Transverse colon (tissue), 4 donors: ENCODE data around the gene SMCO4. TPM values are rescaled to one million over a fixed set of nuclear protein-coding genes. Genes with fewer than 3 reads are reported as not detected.

ENCODE experiments used
- DNase-seq: peaks from one replicate; pipeline ENCODE4 v3.0.0-alpha.2; 2019
- H3K27ac ChIP-seq, 4 donors: fragments of 200-600 bp; sonication (generic); 2 replicates each; pipeline ENCODE4 v1.5.1; 2016 to 2018; ENCODE audit warnings: inconsistent platforms in 4 of 4
- H3K27me3 ChIP-seq: fragments of 200-600 bp; sonication (generic); 2 replicates; pipeline ENCODE4 v1.5.1; 2017; ENCODE audit warnings: inconsistent platforms
- H3K36me3 ChIP-seq, 4 donors: fragments of 200-600 bp; sonication (generic); 2 replicates each; pipeline ENCODE4 v1.5.1; 2017 to 2019; ENCODE audit warnings: inconsistent platforms in 4 of 4
- H3K4me1 ChIP-seq, 4 donors: fragments of 200-600 bp; sonication (generic); 2 replicates each; pipeline ENCODE4 v1.5.1; 2017 to 2020; ENCODE audit warnings: inconsistent platforms in 4 of 4
- H3K4me3 ChIP-seq, 4 donors: fragments of 200-600 bp; sonication (generic); 1 replicate in 1 of 4; 2 replicates in 3 of 4; pipeline versions ENCODE4 v1.5.1 to v1.6.1; 2017 to 2019; ENCODE audit warnings: inconsistent platforms in 4 of 4
- H3K9me3 ChIP-seq, 2 donors: fragments of 200-600 bp; sonication (generic); 2 replicates each; pipeline ENCODE4 v1.5.1; 2017 to 2019; ENCODE audit warnings: inconsistent platforms in 2 of 2
- CTCF ChIP-seq, 5 experiments: fragments of 200-600 bp in 3 of 5; fragments of 450-650 bp in 2 of 5; sonication (generic) in 3 of 5; IDR thresholded peaks; 1 replicate in 2 of 5; 2 replicates in 3 of 5; pipeline ENCODE4 v1.5.1; 2016 to 2017; ENCODE audit warnings: antibody characterized with exemption in 5 of 5, inconsistent platforms in 3 of 5, mild to moderate bottlenecking in 2 of 5, moderate library complexity in 1 of 5
- EP300 ChIP-seq: sonication (generic); formaldehyde crosslinking; IDR thresholded peaks from one replicate; pipeline ENCODE4 v1.6.1; 2017; ENCODE audit warnings: antibody characterized with exemption, low read depth
- POLR2A ChIP-seq: fragments of 450-650 bp; IDR thresholded peaks from one replicate; pipeline ENCODE4 v1.6.1; 2016; ENCODE audit warnings: antibody characterized with exemption, mild to moderate bottlenecking, moderate library complexity
- POLR2AphosphoS5 ChIP-seq, 3 donors: sonication (generic); formaldehyde crosslinking; IDR thresholded peaks; one replicate each; pipeline ENCODE4 v1.6.1; 2016; ENCODE audit warnings: antibody characterized with exemption in 3 of 3
- WGBS, 2 donors: methylation state at CpG; one replicate each; pipeline ENCODE4 v1.1.5; 2018; ENCODE audit warnings: low coverage in 1 of 2; 5-methylcytosine and 5-hydroxymethylcytosine counted together
- in situ Hi-C, 4 donors: fragments of 200-750 bp; cut with MboI; loops; one replicate each; pipeline versions ENCODE4 v1.15.0 to v1.15.1; 2017; ENCODE audit warnings: low sequenced_read_pairs in 3 of 4, low pct_ligation_motif_present in 1 of 4, low pct_unique_long_range_greater_than_20kb in 1 of 4
- intact Hi-C: fragments of 100-400 bp; cut with DNase I; formaldehyde crosslinking; loops from one replicate; pipeline ENCODE4 v1.15.1; 2023; ENCODE audit warnings: low total_unique reads
- total RNA-seq, 4 donors: library from RNA; depleted of rRNA; stranded (reverse); fragments of >200 nt; gene quantifications; one replicate each; pipeline ENCODE4 v1.1.0, GENCODE V29; 2016

The SMCO4 gene
- total RNA-seq, 4 donors from 2014 or later: 33.3 to 80.4 (median 37.0) TPM; not detected in 1

GRCh38 chr11:93574638-93575220, 31.5 kb upstream of the SMCO4 start:
- Histone ChIP-seq H3K9me3 (peaks cover 0 to 4% of the 10 kb centered on the region in 2 donors), H3K4me3 (no peak overlapping the region), H3K4me1 (peaks cover 0 to 14% (median 2%) of the 10 kb centered on the region in 4 donors), H3K27me3 (no peaks in the 10 kb centered on the region), H3K36me3 (no peaks in the 10 kb centered on the region), H3K27ac (no peak overlapping the region)
- in situ Hi-C loops (no loop called here), intact Hi-C loops (no loop called here)
- TF ChIP-seq CTCF (IDR thresholded peaks at IDR 0.05) (no peak), POLR2AphosphoS5 (IDR thresholded peaks at IDR 0.05) (no peak), POLR2A (no peak), EP300 (no peak)
- 83 to 88% methylated on average over 1 to 2 of the region's 2 CpGs for WGBS, 2 donors
- no peak for DNase-seq

DNA sequence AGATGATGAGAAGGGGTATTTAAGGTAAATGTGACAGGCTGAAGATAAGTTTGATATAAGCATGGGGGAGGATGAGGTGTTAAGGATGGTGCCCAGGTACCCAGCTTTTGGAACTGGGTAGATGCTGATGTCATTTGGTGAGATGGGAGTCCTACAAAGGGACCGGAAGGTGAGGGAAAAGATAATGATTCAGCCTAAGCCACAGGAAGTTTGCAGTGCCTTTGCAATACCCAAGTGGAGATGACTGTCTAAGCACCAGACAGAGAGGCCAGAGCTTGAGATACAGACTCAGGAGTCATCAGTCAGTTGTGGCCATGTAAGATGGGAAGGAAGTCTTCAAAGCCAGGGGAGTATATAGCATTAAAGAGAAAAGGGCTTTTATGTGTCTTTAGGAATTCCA, 30.0 kb upstream of the SMCO4 start:
- no peak for TF ChIP-seq POLR2AphosphoS5 (IDR thresholded peaks at IDR 0.05)
- no peak for TF ChIP-seq POLR2A
- no peak for TF ChIP-seq CTCF (IDR thresholded peaks at IDR 0.05)
- TF ChIP-seq EP300: no peak
- in situ Hi-C loops (no loop called here), intact Hi-C loops (no loop called here)
- 96 to 100% methylated on average over 1 of the region's 1 CpG for WGBS, 2 donors
- Histone ChIP-seq H3K4me1 (peaks cover 0 to 20% (median 2%) of the 10 kb centered on the region in 4 donors), H3K27me3 (no peaks in the 10 kb centered on the region), H3K27ac (no peak overlapping the region), H3K9me3 (no peaks in the 10 kb centered on the region), H3K4me3 (no peak overlapping the region), H3K36me3 (no peaks in the 10 kb centered on the region)
- DNase-seq: no peak

DNA sequence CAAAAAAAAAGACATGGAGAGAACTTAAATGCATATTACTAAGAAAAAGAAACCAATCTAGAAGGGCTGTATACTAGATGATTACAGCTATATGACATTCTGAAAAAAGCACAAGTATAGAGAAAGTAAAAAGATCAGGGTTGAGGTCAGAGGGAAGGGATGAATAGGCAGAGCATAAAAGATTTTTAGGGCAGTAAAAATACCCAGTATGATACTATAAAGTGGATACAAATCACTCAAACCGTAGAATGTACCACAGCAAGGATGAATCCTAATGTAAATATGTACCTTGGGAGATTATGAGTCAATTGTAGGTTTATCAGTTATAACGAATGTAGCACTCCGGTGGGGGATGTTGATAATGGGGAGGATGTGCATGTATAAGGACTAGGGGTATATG, 29.4 kb upstream of the SMCO4 start:
- no peak overlapping the region for H3K27ac ChIP-seq
- DNase-seq: no peak
- intact Hi-C loops: no loop called here
- no peaks in the 10 kb centered on the region for H3K36me3 ChIP-seq
- H3K4me3 ChIP-seq: no peak overlapping the region
- in situ Hi-C loops: no loop called here
- WGBS, 2 donors: 53% methylated on average over 3 of the region's 3 CpGs; no CpG with 5 or more reads in 1 of the 2 donors
- TF ChIP-seq EP300 (no peak), POLR2A (no peak), POLR2AphosphoS5 (IDR thresholded peaks at IDR 0.05) (no peak), CTCF (IDR thresholded peaks at IDR 0.05) (no peak)
- H3K4me1 ChIP-seq: peaks cover 3 to 24% (median 6%) of the 10 kb centered on the region in 4 donors
- H3K27me3 ChIP-seq: no peaks in the 10 kb centered on the region
- H3K9me3 ChIP-seq: no peaks in the 10 kb centered on the region

DNA sequence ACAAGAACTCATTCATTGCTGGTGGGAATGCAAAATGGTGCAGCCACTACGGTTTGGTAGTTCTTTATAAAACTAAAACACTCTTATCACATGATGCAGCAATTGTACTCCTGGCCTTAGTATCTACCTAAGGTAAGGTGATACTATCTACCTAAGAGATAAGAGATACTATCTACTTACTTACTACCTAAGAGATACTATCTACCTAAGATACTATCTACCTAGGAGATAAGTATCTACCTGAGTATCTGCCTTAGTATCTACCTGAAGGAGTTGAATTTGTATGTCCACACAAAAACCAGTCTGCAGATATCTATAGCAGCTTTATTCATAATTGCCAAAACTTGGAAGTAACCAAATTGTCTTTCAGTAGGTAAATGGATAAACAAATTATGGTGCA, 29.0 kb upstream of the SMCO4 start:
- Histone ChIP-seq H3K27ac (no peak overlapping the region), H3K9me3 (no peaks in the 10 kb centered on the region), H3K27me3 (no peaks in the 10 kb centered on the region), H3K4me3 (no peak overlapping the region), H3K4me1 (peaks cover 7 to 29% (median 10%) of the 10 kb centered on the region in 4 donors), H3K36me3 (no peaks in the 10 kb centered on the region)
- intact Hi-C loops (no loop called here), in situ Hi-C loops (no loop called here)
- WGBS, 2 donors: 76 to 100% methylated on average over 1 of the region's 1 CpG
- TF ChIP-seq POLR2A: no peak
- TF ChIP-seq CTCF (IDR thresholded peaks at IDR 0.05): no peak
- no peak for TF ChIP-seq EP300
- TF ChIP-seq POLR2AphosphoS5 (IDR thresholded peaks at IDR 0.05): no peak
- no peak for DNase-seq
